GM12873 (cell line): ENCODE data around the gene RIPK4.

Experiments used
- TF ChIP-seq, protein P1 (sequence below): IDR thresholded peaks from 2 replicates; pipeline ENCODE4 v1.5.1; 2012; ENCODE audit warnings: low read depth, mild to moderate bottlenecking, moderate library complexity, low read length, control low read depth; ENCODE audit not compliant: insufficient read depth; ENCODE audit errors: missing control alignments

The RIPK4 gene

DNA sequence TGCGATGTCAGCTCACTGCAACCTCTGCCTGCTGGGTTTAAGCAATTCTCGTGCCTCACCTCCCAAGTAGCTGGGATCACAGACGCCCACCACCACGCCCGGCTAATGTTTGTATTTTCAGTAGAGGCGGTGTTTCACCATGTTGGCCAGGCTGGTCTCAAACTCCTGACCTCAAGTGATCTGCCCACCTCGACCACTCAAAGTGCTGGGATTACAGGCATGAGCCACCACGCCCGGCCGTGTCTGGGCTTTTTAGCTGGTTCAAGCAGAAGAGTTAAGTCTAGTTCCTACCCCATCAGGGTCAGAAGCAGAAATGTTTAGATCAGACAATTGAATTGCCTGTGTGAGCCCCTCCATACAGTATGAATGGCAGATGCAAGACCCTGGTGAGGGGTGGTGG is 27.7 kb upstream of the RIPK4 start:
- TF ChIP-seq, protein P1, sequence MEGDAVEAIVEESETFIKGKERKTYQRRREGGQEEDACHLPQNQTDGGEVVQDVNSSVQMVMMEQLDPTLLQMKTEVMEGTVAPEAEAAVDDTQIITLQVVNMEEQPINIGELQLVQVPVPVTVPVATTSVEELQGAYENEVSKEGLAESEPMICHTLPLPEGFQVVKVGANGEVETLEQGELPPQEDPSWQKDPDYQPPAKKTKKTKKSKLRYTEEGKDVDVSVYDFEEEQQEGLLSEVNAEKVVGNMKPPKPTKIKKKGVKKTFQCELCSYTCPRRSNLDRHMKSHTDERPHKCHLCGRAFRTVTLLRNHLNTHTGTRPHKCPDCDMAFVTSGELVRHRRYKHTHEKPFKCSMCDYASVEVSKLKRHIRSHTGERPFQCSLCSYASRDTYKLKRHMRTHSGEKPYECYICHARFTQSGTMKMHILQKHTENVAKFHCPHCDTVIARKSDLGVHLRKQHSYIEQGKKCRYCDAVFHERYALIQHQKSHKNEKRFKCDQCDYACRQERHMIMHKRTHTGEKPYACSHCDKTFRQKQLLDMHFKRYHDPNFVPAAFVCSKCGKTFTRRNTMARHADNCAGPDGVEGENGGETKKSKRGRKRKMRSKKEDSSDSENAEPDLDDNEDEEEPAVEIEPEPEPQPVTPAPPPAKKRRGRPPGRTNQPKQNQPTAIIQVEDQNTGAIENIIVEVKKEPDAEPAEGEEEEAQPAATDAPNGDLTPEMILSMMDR, result no peak

- TF ChIP-seq, protein P1, result no peak
Observed at GRCh38 chr21:41792711-41793110, 25.9 kb upstream of the RIPK4 start.

GRCh38 chr21:41786509-41786987 is 19.7 kb upstream of the RIPK4 start:
- TF ChIP-seq, protein P1, result no peak

- TF ChIP-seq, protein P1, result no peak
Observed at GRCh38 chr21:41784456-41785102, 17.7 kb upstream of the RIPK4 start.

GRCh38 chr21:41783476-41784180 is 16.8 kb upstream of the RIPK4 start:
- TF ChIP-seq, protein P1, result no peak

GRCh38 chr21:41781050-41781410 is 14.2 kb upstream of the RIPK4 start:
- TF ChIP-seq, protein P1, result no peak

DNA sequence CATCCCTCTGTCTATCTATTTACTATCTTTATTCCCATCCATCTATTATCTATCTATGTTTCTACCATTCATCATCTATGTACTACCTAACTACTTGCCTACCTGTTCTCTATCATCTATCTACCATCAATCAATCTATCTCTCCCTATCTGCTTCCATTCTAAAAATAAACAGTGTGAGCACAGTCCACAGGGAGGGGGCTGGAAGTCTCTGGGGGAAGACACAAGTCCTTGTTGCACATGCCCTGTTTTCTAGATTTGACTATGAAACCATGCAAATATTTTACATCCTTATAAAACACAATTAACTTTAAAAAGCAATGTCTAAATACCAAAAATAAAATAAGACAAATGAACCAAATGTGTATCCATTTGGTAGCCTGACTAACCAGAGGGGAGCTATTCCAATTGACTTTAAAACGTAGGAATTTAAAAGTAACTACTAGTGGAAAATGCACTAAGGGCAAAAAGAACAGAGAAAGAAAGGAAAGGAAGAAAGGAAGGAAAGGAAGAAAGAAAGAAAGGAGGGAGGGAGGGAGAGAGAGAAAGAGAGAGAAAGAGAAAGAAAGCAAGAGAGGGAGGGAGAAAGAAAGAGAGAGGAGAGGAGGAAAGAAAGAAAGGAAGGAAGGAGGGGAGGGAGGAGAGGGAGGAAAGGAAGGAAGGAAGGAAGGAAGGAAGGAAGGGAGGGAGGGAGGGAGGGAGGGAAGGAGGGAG is 13.6 kb upstream of the RIPK4 start:
- TF ChIP-seq, protein P1, result no peak
